HG02623 (cell line): ENCODE measurements around the gene SPNS2.

Experiments used
- ATAC-seq: cut with Tn5 transposase; IDR thresholded peaks from one replicate; pipeline ENCODE4 v1.9.1; 2021; ENCODE audit warnings: moderate library complexity; ENCODE audit not compliant: unreplicated experiment

SPNS2 gene, protein sequence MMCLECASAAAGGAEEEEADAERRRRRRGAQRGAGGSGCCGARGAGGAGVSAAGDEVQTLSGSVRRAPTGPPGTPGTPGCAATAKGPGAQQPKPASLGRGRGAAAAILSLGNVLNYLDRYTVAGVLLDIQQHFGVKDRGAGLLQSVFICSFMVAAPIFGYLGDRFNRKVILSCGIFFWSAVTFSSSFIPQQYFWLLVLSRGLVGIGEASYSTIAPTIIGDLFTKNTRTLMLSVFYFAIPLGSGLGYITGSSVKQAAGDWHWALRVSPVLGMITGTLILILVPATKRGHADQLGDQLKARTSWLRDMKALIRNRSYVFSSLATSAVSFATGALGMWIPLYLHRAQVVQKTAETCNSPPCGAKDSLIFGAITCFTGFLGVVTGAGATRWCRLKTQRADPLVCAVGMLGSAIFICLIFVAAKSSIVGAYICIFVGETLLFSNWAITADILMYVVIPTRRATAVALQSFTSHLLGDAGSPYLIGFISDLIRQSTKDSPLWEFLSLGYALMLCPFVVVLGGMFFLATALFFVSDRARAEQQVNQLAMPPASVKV

DNA sequence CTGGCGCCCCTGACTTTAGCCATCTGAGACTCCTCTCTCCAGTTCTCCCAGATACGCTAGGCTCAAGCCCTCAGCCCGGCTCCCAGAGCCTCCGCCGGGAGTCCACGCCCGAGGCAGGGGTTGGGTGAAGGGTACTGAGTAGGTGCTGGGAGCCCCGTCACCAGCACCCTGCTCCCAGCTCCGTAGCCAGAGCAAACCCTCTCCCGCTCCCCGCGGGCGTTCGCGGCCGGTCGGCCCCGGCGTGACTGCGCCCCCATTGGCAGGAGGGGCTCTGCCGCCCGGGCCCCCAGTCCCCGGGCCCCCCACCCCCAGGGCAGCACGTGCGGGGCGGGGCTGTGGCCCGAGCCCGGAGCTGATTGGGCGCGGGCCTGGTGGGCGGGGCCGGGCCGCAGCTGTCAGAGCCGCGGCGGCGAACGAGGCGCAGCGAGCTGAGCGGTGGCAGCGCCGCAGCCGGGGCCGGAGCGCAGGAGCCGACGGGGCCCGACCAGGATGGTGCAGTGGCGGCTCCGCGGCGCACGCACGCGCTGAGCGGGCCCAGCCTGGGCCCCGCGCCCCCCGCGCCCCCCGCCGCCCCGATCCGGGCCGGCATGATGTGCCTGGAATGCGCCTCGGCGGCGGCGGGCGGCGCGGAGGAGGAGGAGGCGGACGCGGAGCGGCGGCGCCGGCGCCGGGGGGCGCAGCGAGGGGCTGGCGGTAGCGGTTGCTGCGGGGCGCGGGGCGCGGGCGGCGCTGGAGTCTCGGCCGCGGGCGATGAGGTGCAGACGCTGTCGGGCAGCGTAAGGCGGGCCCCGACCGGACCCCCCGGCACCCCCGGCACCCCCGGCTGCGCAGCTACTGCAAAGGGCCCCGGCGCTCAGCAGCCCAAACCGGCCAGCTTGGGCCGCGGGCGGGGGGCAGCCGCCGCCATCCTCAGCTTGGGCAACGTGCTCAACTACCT, at the start of gene SPNS2:
TSS of gene SPNS2 (plus strand) at position 421 of the 937 bp plus-strand sequence. CDS start at position 588, 167 bp downstream.
- ATAC-seq = no peak

DNA sequence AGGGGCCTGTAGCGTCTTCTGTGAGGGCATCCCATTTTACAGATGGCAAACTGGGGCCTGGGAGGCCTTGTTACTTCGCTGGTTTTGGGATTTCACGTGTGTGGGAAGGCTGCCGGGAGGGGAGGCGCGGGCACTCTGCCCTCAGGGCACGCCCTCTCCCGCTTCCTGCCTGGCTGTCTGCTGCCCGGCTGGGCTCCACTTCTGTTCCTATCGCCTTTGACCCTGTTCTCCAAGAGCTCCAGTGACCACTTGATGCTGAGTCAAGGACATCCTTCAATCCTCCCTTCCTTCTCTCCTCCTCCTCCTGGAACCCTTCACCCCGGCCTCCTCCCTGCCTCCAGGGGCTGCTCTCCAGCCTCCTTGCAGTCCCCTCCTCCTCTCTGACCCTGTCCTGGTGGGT, 48.9 kb upstream of the SPNS2 start:
- ATAC-seq = no peak

DNA sequence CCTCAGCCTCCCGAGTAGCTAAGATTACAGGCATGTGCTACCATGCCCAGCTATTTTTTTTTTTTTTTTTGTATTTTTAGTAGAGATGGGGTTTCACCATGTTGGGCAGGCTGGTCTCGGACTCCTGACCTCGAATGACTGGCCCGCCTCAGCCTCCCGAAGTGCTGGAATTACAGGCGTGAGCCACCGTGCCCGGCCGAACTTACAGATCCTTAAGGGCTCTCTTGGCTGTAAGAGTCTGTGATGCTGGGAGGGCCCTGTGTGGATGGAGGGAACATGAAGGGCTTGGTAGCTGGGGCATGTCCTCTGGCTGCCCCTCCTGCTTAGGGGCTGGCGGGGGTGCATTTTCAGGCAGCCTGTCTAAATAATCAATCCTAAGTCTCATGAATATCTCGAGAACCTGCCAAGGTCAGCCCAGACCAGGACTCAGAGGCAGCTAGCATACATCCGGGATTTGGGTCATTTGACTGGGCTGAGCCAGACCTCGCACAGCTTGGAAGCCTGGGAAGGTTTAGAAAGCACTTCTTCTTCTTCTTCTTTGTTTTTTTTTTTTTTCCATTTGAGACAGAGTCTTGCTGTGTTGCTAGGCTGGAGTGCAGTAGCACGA, 47.9 kb upstream of the SPNS2 start:
- ATAC-seq = no peak

DNA sequence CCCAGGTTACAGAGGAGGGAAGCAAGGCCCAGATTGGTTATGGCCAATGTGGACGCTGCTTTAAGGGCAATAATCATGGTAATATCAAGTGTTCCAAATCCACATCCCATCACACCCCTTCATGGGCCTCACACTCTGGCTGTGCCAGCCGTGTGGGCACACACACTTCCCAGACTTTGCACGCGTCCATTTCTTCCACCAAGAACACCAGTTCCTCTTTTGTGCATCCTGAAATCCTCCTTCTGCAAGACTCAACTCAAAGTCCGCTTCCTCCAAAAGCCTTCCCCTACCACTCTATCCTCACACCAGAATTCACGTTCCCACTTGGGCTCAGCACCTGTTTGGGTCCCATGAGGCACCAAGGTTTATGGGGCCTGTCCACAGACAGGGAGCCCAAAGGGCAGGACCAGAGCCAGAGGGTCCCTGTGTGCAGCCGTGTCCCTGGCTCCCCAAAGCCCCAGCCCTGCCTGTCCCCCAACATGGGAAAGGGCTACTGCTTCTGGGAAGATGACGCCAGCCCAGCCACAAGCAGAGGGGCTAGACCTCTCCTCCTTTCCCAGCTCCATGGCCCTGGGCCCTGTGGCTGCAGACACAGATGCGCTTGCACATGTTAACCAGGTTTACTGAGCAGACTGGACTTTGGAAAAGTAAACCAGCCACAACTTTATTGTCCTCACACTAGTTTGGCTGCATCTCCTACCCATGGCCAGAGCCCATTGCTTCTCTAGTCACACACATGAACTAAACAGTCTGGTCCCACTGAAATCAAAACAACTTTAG, 44.7 kb upstream of the SPNS2 start:
- ATAC-seq = no peak

- ATAC-seq = no peak
Measured at GRCh38 chr17:4460661-4461060, 38.0 kb upstream of the SPNS2 start.

DNA sequence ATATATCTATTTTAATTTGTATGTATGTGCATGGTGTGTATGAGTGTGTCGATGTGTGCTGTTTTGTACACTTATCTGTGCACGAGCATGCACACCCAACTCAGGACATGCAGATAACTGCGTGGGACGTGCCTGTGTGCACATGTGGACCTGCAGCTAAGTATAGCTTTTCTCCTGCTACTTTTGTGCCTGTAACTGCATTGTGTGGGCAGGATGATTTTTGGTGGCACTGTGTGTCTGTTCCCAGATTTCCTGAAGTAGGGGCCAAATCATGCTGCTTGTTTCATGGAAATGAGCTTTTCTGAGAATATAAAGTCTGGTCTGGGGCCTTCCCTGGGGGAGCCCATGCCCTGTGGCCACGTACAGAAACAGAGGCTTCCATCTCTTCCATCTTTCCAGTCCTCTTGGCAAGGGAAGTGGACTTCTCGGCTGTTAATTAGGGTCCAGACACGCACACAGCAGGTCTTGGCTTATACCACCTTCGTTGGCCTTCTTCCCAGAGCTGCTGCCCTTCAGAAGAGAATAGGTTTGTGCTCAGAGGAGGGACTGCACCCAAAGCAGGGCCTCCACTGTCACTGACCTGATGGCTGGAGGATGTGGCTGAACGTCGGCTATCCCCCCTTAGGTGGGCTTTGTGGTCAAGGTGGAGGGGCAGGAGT, 34.7 kb upstream of the SPNS2 start:
- ATAC-seq = no peak

DNA sequence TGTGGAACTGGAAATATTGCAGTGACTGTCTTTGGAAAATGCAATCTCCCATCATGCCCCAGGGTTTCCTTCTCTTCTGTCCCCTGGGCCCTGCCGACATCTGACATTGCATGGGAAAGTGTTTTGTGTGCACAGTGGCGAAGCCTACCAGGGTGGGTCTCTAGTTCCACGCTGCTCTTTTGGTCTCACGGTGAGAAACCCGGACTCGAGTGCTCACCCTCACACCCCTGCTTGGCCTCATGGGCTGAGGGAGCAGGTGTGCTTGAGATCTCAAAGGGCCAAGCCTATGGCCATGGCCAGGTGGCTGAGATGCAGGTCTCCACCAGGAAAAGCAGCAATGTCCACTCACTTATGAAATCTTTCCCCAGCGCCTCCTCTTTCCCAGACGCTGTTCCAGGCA, 32.9 kb upstream of the SPNS2 start:
- no peak for ATAC-seq

GRCh38 chr17:4467287-4467686, 31.4 kb upstream of the SPNS2 start:
- ATAC-seq = no peak

- ATAC-seq = no peak
Measured at GRCh38 chr17:4469552-4469951, 29.1 kb upstream of the SPNS2 start.

- no peak for ATAC-seq
Measured at GRCh38 chr17:4472286-4472685, 26.4 kb upstream of the SPNS2 start.

DNA sequence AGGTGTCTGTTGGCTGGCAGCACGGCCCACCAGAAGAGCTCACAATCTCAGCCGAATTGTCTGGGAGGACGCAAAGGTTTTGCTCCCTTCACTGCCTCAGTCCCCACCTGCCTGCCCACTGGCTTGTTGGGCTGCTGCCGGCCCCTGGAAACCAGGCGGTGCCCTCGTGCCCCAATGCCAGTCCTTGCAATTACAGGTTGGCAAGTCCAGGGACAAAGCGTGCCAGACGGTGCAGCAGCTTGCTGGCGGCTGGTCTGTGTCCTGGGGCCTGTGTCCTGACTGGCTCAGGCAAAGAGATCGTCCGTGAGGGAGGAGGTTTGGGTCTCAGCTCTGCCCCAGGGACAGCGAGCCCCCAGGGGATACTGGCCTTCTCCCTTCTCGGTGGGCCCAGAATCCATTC, 24.6 kb upstream of the SPNS2 start:
- ATAC-seq = no peak

DNA sequence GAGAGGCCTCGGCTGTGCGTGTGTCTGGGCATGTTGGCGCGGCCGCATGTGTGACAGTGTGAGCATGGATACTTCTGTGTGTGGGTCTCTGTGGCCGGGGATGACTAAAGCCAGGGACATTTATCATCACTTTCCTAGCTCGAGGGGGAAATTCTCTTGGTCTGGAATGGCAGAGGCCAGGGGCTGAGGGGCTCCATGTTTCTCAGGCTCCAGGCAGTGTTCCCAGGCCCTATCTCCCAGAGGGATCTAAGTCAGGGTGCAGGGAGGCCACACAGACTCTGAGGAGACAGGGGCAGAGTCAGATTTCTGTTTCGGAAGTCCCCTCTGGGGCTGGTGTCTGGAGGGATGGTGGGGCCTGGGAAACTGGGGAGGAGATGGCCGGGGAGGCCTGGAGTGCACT, 23.7 kb upstream of the SPNS2 start:
- ATAC-seq = no peak

- ATAC-seq = no peak
Measured at GRCh38 chr17:4475463-4475862, 23.2 kb upstream of the SPNS2 start.

GRCh38 chr17:4476017-4476416, 22.7 kb upstream of the SPNS2 start:
- no peak for ATAC-seq

GRCh38 chr17:4476511-4477070, 22.1 kb upstream of the SPNS2 start:
- ATAC-seq = no peak

DNA sequence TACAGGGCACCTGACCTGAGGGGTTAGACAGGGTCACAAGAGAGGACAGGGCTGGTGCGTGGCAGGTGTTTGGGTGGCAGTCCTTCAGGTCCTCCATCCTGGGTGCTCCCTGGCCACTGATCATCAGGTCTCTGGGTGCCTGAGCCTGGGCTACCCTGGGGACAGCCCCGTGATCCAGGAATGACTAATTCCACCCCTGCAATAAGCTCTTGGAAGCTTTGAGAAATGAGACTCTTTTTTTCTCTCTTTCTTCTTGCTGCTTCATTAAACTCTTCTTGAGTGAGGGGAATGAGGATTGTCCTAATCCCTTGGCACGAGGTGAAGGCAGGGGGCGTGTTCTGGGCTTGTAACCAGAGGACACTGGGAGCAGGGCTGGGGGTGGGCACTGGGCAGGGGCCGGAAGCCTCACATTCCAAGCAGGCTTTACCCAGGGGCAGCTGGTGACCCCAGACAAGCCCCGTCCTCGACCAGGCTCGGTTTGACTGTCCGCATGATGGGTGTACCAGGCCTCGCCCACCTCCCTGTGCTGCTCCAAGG, 21.4 kb upstream of the SPNS2 start:
- ATAC-seq = no peak

DNA sequence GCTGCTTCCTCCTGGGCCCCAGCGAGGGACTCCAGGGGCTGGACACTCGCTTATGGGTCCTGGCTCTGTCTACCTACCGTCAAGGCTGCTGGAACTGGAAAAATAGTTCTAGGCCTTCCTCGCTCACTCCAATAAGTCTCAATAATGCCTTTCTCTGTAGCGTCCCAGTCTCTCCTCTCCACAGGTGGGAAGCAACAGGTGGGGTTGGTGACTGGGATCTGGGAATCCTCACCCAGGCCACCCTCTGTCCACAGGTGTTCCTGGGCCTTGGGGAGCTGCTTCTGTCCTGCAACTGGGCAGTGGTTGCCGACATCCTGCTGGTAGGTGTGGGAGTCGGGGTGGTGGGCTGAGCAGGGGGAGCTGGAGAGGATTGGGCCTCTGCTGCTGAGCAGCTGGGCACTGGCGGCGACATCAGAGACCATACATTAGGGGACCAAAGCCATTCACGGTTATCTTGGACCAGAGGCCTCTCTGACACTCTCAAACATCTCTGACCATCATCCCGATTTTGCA, 20.3 kb upstream of the SPNS2 start:
- ATAC-seq = no peak

DNA sequence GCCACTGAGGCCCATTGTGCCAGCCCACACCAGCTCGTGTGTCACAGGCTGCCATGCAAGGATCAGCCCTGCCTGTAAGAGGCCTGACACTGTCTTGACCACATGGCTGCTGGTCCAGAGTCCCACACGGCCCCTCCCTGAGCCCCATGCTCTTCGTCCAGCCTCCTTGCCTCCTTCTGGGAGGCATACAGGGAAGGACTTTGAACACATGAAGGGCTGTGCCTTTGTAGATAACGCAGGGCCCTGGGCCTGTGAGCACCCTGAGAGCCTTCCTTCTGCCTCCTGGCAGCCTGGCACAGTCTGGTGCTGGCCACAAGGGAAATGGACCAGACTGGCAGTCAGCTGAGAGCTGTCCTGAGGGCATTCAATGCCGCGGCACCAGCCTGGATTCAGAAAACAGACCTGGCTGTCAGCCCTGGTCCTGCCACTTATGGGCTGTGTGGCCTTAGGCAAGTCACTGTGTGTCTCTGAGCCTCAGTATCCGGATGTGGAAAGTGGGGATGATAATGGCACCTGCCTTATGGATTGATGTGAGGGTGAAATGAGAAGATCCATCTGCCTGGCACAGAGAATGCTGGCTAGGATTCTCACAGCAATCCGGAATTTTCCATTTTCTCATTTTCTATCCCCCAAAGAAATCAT, 19.2 kb upstream of the SPNS2 start:
- no peak for ATAC-seq
